ENCODE data around the gene UNC80. TPM values are rescaled to one million over a fixed set of nuclear protein-coding genes. Genes with fewer than 3 reads are reported as not detected.

Gene UNC80
- total and polyA plus RNA-seq, 8 donors: 0.69 to 4.8 (median 1.9) TPM

DNA sequence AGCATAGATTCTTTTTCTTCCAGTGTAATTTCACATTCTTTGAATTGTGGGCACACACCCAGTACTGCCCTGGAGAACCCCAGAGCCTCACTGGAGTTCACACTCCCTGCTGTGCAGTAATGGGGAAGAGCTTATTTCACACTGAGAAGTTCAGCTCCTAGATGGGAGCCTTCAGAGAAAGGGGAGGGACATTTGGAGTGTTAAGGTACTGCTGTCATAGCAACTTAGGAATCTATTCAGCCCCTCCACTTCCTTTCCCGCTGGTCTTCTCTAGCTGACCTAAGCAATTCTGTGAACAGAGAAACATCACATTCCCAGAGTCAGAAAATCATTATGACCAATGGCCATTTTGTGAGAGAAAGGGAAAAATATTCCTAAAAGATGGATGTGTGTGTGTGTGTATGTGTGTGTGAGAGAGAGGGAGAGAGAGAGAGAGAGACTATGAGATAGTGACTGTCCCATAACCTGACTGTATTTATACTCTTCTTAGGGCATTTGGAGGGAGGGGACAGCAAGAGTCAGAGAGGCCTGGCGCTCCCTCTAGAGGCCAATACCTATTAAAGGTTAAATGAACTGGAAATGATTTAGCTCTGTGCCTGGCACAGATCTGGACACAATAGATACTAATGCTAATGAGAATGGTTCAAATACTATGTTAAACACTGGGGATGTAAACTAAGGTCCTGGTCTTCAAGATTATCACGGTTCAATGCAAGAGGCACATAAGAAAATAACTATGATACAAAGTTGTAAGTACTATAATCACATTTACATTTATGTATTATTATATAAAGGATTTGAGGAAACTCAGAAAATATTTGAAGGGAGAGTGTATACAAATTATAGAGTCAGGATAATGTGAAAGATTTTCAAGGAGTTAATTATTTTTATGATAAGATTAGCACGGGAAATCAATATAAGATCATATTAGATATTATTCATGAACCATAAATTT is 189.3 kb downstream of the UNC80 start:
- ATAC-seq (peak; percentile 74 to 91 (median 89)), FAIRE-seq (peak; percentile 78), DNase-seq (peak in 5 of 6 donors; percentile 41 to 59 (median 44))
- TF ChIP-seq, protein P1, sequence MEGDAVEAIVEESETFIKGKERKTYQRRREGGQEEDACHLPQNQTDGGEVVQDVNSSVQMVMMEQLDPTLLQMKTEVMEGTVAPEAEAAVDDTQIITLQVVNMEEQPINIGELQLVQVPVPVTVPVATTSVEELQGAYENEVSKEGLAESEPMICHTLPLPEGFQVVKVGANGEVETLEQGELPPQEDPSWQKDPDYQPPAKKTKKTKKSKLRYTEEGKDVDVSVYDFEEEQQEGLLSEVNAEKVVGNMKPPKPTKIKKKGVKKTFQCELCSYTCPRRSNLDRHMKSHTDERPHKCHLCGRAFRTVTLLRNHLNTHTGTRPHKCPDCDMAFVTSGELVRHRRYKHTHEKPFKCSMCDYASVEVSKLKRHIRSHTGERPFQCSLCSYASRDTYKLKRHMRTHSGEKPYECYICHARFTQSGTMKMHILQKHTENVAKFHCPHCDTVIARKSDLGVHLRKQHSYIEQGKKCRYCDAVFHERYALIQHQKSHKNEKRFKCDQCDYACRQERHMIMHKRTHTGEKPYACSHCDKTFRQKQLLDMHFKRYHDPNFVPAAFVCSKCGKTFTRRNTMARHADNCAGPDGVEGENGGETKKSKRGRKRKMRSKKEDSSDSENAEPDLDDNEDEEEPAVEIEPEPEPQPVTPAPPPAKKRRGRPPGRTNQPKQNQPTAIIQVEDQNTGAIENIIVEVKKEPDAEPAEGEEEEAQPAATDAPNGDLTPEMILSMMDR (IDR thresholded peaks at IDR 0.05): peak in 3 of 4 donors; percentile 38 to 50 (median 38)
- H3K9me3 ChIP-seq: no peaks in the 10 kb centered on the region
- no peaks in the 10 kb centered on the region for H3K27me3 ChIP-seq
- no peak overlapping the region for H3K4me3 ChIP-seq
- peaks cover 9 to 41% (median 29%) of the 10 kb centered on the region in 3 donors for H3K4me1 ChIP-seq
- 18% methylated on average over 4 of the region's 4 CpGs for WGBS, 2 donors
- H3K36me3 ChIP-seq: no peaks in the 10 kb centered on the region
- H3K27ac ChIP-seq: peak overlapping the region in 1 of 4 donors; percentile 26
- intact Hi-C loops (cut with DNase I): no loop called here

DNA sequence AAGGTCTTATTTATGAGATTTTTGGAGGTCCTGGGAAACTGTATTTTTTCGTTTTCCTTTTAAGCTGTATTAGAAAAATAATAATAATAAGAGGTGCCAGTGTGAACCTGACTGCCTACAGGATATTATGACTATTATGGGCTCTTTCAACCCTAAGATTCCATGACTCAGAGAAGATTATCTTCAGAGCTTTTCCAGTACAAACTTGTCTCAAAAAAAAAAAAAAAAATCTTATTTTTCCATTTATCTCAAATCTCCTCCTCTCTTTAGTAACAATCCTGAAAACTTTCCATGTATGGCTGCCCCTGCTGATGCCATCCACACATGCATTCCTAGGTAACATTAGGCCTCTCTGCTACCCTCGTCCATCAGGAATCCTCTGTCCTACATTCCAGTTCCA is 194.1 kb downstream of the UNC80 start:
- no peaks in the 10 kb centered on the region for H3K36me3 ChIP-seq
- 75 to 82% methylated on average over 2 of the region's 2 CpGs for WGBS, 2 donors
- no peaks in the 10 kb centered on the region for H3K9me3 ChIP-seq
- intact Hi-C loops (cut with DNase I): no loop called here
- no peak overlapping the region for H3K27ac ChIP-seq
- peaks cover 0 to 3% (median 2%) of the 10 kb centered on the region in 3 donors for H3K4me1 ChIP-seq
- H3K27me3 ChIP-seq: no peaks in the 10 kb centered on the region
- TF ChIP-seq, protein P1 (IDR thresholded peaks at IDR 0.05): no peak
- ATAC-seq (no peak), FAIRE-seq (no peak), DNase-seq (no peak)
- no peak overlapping the region for H3K4me3 ChIP-seq

DNA sequence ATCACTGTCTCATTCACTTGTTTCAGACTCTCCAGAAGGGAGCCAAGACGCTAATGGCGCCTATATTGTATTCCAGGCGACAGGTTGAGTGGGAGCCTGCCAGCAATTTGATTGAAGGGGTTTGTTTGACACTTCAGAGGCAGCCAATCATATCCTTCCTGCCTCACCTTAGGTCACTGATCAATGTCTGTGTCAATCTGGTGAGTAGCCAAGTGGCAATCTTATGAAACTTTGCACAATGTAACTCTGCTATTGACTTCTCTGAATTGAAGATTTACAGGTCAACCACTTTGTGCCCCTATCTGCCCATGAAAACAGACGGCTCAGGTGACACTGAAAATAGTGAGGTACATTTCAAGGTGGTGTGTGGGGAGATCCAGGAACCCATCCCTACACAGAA is 198.1 kb downstream of the UNC80 start:
- TF ChIP-seq, protein P1 (IDR thresholded peaks at IDR 0.05): no peak
- WGBS, 2 donors: 73 to 75% methylated on average over 4 of the region's 4 CpGs
- Histone ChIP-seq H3K27ac (no peak overlapping the region), H3K27me3 (no peaks in the 10 kb centered on the region), H3K4me1 (no peaks in the 10 kb centered on the region), H3K36me3 (no peaks in the 10 kb centered on the region), H3K9me3 (no peaks in the 10 kb centered on the region), H3K4me3 (no peak overlapping the region)
- DNase-seq (no peak), FAIRE-seq (no peak), ATAC-seq (no peak)
- intact Hi-C loops (cut with DNase I): loop anchor here in 1 of 3 donors (10.0 kb wide), 1 partner anchor 235 kb away; no protein-coding TSS in a partner anchor

DNA sequence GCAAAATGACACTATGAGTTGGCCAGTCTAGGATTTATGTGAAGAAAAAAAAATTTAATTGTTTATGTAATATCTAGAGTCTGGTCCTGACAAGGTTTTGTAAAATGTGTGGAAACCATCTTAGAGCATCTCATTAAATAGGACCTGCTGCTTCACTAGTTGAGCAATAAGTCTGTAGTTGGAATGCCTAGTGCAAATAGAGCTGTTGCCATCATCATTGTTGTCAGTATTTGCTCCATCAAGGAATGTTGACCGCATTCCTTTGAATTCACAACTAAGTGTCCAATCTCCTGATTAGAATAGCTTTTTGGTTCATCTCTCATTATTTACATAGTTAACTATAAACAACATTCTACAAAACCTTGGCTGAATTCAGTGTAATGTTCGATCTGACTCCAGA is 198.6 kb downstream of the UNC80 start:
- FAIRE-seq (no peak), ATAC-seq (no peak), DNase-seq (no peak)
- Histone ChIP-seq H3K4me3 (no peak overlapping the region), H3K27ac (no peak overlapping the region), H3K9me3 (no peaks in the 10 kb centered on the region), H3K4me1 (no peaks in the 10 kb centered on the region), H3K27me3 (no peaks in the 10 kb centered on the region), H3K36me3 (no peaks in the 10 kb centered on the region)
- 63 to 71% methylated on average over 2 of the region's 2 CpGs for WGBS, 2 donors
- intact Hi-C loops (cut with DNase I): loop anchor here in 1 of 3 donors (10.0 kb wide), 1 partner anchor 235 kb away; no protein-coding TSS in a partner anchor
- TF ChIP-seq, protein P1 (IDR thresholded peaks at IDR 0.05): no peak

All from pancreas (tissue), 10 donors.